ENCODE measurements around the gene RETN. TPM values are rescaled to one million over a fixed set of nuclear protein-coding genes. Genes with fewer than 3 reads are reported as not detected.
A peak's percentile ranks its signal among the peaks of the same experiment; 100 is the strongest.

RETN gene
- total RNA-seq, 2 experiments from 2014 or later = not detected

DNA sequence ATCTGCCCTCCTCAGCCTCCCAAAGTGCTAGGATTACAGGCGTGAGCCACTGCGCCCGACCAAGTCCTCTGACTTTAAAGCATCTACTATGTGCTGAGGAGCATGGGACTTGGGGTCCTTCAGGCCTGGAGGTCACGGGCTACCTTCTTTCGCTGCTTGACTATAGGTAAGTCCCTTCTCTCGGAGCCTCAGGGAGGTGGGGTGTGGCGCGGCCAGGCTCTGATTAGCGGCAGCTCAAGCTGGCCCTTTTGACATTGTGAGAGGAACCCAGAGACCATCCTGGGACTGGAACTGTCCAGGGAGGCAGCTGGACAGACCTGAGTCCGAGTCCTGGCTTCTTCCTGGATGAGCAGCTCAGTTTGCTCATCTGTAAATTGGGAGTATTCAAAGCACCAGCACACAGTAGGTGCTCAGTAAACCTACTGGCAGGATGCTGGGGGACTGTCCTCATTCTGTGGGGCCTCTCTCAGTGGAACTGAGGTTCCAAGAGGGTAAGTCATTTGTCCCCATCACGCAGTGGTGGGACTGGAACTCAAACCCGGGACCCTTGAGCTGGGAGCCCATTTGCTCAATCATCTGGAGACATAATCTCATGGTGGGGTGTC, 32.3 kb downstream of the RETN start:
- Histone ChIP-seq H3K4me1 (ENCODE audit: insufficient read depth, low read length, poor library complexity, severe bottlenecking) (peaks cover 61% of the 10 kb centered on the region), H3K27ac (ENCODE audit: low read depth, low read length, poor library complexity, severe bottlenecking) (peak overlapping the region; percentile 90), H4K20me1 (ENCODE audit: insufficient read depth, low read length) (no peaks in the 10 kb centered on the region), H3K36me3 (ENCODE audit: insufficient read depth, low read length) (no peaks in the 10 kb centered on the region), H2AFZ (ENCODE audit: low read length) (no peak overlapping the region), H3K9me3 (ENCODE audit: low read length) (no peaks in the 10 kb centered on the region), H3K9me2 (ENCODE audit: insufficient read depth, low read length) (no peaks in the 10 kb centered on the region), H3K4me2 (ENCODE audit: low read length) (0 out of 2 replicates have a peak overlapping the region, but pooled peaks have one; percentile 50), H3K4me3 (ENCODE audit: low read depth, low read length, poor library complexity, severe bottlenecking) (no peak overlapping the region), H3K79me2 (ENCODE audit: insufficient read depth, low read depth, low read length) (no peaks in the 10 kb centered on the region)
- ChIA-PET CTCF (ENCODE audit: unreplicated experiment) (no interaction called here), POLR2A (interaction anchor here (0.6 kb wide), 1 partner anchor 7 kb away, joined by 6 read pairs; no protein-coding TSS in a partner anchor)
- intact Hi-C loops (cut with micrococcal nuclease; ENCODE audit: unreplicated experiment) = no loop called here
- BruUV-seq (replicated peaks) = no TSS peak
- TF ChIP-seq EZH2phosphoT487 (IDR thresholded peaks at IDR 0.05; ENCODE audit: borderline replicate concordance, low read depth, low read length) = no peak
- TF ChIP-seq, protein P1, sequence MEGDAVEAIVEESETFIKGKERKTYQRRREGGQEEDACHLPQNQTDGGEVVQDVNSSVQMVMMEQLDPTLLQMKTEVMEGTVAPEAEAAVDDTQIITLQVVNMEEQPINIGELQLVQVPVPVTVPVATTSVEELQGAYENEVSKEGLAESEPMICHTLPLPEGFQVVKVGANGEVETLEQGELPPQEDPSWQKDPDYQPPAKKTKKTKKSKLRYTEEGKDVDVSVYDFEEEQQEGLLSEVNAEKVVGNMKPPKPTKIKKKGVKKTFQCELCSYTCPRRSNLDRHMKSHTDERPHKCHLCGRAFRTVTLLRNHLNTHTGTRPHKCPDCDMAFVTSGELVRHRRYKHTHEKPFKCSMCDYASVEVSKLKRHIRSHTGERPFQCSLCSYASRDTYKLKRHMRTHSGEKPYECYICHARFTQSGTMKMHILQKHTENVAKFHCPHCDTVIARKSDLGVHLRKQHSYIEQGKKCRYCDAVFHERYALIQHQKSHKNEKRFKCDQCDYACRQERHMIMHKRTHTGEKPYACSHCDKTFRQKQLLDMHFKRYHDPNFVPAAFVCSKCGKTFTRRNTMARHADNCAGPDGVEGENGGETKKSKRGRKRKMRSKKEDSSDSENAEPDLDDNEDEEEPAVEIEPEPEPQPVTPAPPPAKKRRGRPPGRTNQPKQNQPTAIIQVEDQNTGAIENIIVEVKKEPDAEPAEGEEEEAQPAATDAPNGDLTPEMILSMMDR (conservative IDR thresholded peaks at IDR 0.05; ENCODE audit: low read length) = no peak
- no peak for DNase-seq (ENCODE audit: low spot score)

DNA sequence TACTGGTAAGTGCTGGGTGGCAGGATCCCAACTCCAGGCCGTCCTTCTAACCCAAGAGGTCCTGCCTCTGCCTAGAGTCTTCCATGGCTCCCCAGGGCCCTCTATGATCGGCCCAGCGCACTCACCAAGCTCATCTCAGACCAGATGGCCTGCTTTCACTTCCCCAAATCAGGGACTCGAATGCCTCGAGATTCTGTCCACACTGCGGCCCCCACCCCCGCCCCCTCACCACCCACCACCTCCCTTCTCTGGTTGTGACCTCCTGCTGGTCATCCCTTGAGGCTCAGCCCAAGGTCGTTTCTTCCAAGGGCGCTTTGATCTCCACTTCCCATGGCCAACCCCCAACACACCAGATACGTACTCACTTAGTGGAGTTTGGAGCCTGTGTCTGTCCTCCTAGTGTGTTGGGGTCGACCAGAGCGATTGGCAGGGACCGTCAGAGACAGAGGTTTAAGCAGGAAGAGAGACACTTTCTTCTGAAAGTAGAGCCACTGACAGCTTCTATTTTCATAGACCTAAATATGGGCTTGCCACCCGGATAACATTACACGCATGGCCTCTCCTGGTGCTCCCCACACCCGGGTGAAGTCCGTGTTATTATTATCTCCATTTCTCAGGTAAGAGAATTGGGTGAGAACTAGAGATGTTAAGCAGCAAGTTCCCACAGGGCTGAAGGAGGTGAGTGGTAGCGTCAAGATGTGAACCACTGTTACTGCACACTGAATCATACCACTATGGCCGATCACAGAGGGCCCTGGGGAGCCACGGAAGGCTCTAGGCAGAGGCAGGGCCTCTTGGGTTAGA, 33.0 kb downstream of the RETN start, which contains the start of gene FCER2:
TSS of gene FCER2 (minus strand) at position 478 of the 804 bp plus-strand sequence. CDS start 2,371 bp downstream, outside the sequence.
- no peak for TF ChIP-seq EZH2phosphoT487 (IDR thresholded peaks at IDR 0.05; ENCODE audit: borderline replicate concordance, low read depth, low read length)
- TF ChIP-seq, protein P1 (conservative IDR thresholded peaks at IDR 0.05; ENCODE audit: low read length) = no peak
- intact Hi-C loops (cut with micrococcal nuclease; ENCODE audit: unreplicated experiment) = loop anchor here (2.0 kb wide), 1 partner anchor 21 kb away; the partner anchor contains the start of gene TRAPPC5
- Histone ChIP-seq H3K9me2 (ENCODE audit: insufficient read depth, low read length) (no peaks in the 10 kb centered on the region), H3K27ac (ENCODE audit: low read depth, low read length, poor library complexity, severe bottlenecking) (peak within 1 kb of the TSS; percentile 90), H3K9me3 (ENCODE audit: low read length) (no peaks in the 10 kb centered on the region), H4K20me1 (ENCODE audit: insufficient read depth, low read length) (no peaks in the 10 kb centered on the region), H3K4me2 (ENCODE audit: low read length) (peak within 1 kb of the TSS; percentile 50), H3K4me3 (ENCODE audit: low read depth, low read length, poor library complexity, severe bottlenecking) (peak within 1 kb of the TSS; percentile 5), H3K79me2 (ENCODE audit: insufficient read depth, low read depth, low read length) (no peaks in the 10 kb centered on the region), H3K36me3 (ENCODE audit: insufficient read depth, low read length) (no peaks in the 10 kb centered on the region), H2AFZ (ENCODE audit: low read length) (peak within 1 kb of the TSS; percentile 45; the same call in 1 of the 2 replicates), H3K4me1 (ENCODE audit: insufficient read depth, low read length, poor library complexity, severe bottlenecking) (peaks cover 68% of the 10 kb centered on the region)
- DNase-seq (ENCODE audit: low spot score) = peak; percentile 88
- CTCF ChIA-PET (ENCODE audit: unreplicated experiment) = no interaction called here
- POLR2A ChIA-PET = interaction anchor here (0.6 to 0.8 kb wide), 2 partner anchors 8 to 76 kb away, joined by 3 to 6 read pairs; no protein-coding TSS in a partner anchor
- BruUV-seq (replicated peaks) = no TSS peak

All from OCI-LY7 (cell line).